ENCODE measurements around the gene FGF12.
"Not testable (repeated sequence)": the region's sequence is repeated elsewhere in the genome, so short reads cannot be mapped to it uniquely, and the experiment has no call there.

FGF12 gene

DNA sequence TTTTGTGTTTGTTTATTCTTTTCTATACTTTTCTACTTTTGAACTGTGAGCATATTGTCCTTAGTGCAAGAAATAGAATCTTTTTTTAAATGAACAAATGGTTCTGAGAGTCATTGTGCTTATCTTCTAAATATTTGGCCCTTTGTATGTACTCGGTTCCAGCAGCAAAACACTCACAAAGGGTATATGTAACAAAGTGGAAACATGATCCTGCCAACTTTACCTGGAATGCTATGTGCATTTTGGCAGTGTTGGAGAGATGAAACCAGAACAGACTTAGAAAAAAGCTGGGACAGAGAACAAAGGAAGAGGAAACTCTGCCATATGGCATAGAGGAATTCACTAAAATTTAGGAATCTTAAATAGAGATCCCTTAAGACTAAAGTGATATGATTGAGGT is 150.1 kb downstream of the FGF12 start:
- DNase-seq = no peak

DNA sequence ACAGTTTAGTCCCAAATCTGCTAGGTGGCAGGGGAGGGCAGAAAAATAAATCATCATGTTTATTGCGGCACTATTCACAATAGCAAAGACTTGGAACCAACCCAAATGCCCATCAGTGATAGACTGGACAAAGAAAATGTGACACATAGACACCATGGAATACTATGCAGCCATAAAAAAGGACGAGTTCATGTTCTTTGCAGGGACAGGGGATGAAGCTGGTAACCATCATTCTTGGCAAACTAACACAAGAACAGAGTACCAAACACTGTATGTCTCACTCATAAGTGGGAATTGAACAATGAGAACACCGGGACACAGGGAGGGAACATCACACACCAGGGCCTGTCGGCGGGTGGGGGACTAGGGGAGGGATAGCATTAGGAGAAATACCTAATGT is 150.6 kb downstream of the FGF12 start:
- not testable (repeated sequence) for DNase-seq

DNA sequence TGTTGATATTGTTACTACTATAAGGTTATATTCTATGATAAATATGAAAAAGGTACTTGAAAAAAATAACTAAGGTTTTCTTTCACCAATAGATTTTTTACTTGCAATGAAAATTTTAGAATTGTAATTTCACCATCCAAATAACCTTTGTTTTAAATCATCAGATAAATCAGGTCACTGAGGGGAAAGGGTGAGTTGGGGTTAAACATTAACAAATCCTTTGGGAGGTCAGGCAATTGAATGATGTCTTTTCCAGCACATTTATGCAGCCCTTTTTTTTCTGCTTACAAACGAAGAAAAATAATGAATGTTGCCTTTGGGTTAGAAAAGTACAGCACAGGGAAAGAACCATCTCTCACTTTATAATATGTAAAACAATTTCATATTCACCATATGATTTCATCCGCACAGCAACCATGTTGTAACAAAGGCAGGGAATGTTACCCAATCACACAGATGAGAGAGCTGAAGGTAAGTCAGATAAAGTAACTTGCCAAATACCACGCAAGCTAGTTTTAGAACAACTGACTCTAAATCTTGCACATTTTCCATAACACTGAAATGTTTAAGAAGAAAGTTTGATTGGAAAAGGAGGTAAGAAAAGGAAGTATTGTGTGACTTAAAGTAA is 151.3 kb downstream of the FGF12 start:
- no peak for DNase-seq

DNA sequence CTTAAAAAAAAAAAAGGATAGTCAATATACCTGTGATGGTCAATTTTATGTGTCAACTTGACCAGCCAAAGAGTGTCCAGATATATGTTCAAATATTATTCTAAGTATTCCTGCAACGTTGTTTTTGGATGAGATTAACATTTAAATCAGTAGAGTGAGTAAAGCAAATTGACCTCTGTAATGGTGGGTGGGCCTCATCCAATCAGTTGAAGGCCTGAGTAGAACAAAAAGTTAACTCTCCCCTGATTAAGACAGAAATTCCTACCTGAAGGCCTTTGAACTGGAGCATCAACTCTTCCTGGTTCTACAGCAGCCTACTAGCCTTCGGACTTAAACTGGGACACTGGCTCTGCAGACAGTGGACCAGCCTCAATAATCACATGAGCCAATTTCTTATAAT is 154.1 kb downstream of the FGF12 start:
- DNase-seq = no peak

DNA sequence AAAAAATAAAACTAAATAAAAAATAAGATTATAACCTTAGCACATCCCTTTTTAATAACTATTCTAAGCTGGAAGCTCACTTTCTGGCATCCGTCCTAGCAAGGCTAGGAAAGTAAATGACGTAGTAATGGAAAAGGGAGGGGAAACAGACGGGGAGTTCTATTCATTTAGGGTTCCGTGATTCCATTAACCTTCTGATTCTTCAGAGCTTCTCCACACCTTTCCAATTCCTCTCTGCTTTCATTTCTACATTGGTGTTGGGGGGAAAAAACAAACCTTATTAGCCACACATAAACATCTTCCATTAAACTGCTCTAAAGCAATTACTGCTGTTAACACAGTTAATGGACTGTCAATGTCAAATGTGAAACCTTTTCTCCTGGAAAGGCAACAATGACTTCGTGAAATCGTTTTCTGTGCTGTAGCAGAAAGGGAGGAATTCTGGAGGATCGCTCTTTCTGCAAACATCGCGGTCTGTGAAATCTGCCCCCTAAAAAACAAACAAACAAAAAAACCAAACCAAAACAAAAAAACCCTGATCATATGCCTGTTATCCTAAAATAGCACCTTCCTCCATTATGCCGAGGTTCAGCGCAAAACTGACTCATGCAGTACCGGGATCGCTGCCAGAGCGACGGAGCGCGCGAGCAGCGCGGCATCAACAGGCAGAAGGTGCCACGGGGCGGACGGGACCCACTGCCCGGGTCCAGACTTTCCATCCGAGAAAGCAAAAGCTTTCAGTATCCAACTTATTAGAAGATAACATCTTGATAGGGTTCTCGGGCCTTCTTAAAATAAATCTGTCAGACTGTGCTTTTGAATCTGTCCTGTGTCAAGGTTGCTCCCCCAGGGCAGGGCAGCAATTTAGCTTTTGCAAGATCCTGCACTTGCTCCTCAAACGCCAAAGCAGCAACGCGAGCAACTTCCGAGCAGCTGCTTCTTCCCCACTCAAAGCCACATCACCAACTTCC is 156.2 kb downstream of the FGF12 start:
- no peak for DNase-seq

DNA sequence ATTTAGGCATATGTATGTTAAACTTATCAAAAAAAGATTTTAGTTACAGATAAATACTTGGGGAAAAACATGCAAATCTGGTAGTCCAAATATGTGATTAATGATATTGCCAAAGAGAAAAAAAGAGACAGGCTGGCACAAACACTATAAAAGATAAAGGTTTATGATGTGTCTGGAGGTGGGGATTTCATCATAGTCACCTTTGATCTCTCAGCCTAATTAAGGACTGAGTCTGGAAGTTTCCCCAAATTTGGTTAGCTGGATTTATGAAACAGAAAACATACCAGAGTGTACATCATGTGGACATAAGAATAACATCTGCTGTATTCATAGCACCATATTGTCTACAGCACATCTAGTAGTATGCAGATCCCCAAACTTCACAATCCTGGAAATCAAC is 157.0 kb downstream of the FGF12 start:
- DNase-seq = no peak

DNA sequence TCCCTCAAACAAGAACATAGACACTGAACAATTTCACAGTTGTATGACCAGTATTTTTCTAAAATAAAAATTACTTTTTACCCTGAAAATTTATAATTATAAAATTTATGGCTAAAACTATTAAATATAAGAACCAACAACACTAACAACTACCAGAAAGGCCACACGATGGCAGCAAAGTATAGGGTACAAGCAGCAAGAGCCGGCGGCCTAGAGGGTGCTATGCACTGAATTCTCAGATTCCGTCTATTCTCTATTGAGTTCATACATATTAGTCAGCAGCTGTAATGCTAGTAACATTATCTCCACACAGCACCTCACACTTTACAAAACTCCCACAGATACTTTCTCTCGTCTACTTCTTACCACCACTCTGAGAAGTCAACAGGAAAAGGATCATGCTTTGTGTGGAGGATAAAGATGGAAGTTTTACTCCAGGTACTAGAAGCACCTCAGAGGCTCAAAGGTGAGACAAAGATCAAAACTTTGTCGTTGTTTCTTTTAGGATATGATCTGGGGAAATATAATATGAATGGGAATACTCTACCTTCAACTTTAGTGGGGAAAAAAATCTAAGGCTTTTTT is 160.5 kb downstream of the FGF12 start:
- peak; percentile 28 for DNase-seq

DNA sequence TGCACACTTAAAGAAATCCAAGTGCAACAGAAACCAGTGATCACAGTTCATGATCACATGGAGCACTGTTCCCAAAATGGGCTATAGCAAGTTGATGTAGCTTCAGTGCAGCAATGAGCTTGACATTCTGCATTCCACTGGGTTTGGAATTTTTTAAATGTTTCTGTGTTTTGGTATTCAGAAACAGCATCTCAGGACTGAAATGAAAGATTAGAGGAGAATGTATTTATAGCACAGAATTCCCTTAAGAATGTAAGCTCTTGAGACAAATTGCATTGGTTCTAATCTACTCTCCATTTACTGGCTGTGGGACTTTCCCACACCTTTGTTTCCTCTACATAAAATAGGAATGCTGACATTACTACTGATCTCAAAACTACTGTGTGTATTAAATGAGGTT is 162.7 kb downstream of the FGF12 start:
- DNase-seq = no peak

DNA sequence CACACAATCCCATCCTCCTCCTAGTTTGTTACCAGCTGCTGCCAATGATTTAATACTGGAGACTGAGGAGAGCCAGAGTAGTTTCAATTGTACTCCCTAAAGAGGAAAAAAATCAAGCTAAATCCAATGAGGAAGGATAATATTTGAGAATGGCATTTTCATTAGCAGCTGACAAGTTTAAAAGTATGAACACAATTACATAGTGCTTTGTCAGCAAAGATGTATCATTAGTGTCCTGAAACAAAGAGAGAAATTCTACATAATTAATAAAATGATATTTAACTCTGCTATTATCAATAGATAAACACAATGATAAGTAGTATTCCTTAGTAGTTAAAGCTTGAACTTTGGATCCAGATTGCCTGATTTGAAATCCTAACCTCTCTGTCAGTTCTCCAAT is 163.9 kb downstream of the FGF12 start:
- no peak for DNase-seq

DNA sequence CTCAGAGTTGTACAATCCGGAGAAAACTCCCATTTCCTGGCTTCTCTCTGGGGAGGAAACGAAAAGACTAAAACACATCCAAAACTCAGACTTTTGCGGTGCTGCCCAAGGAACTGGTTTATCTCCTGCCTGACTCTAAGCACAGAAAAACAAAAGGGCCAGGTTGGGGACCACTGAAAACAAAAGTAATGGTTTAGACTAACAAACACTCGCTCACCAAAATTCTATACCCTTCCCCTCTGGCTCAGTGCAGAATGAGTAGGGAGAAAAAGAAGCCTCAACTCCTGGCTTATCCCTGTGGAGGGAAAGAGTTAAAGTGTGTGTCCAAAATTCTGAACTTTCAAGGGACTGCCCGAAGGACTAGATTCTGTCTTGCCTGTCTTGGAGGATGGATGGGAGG is 173.6 kb downstream of the FGF12 start:
- no peak for DNase-seq

DNA sequence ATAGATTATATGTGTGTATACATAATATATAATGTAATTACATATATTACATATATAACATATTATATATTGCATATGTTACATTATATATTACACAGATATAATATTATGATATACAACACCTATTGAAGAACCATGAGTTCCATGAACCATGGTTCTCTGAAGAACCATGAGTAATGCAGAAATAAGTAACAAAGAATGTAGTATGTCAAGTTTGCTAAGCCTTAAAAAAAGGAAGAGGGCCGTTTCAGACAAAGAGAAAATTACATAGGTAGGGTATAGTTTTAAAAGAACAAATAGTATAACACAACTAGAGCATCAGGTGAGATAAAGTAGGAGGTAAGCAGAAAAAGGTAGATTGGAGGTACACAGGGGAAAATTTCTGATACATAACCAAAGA is 177.0 kb downstream of the FGF12 start:
- no peak for DNase-seq

DNA sequence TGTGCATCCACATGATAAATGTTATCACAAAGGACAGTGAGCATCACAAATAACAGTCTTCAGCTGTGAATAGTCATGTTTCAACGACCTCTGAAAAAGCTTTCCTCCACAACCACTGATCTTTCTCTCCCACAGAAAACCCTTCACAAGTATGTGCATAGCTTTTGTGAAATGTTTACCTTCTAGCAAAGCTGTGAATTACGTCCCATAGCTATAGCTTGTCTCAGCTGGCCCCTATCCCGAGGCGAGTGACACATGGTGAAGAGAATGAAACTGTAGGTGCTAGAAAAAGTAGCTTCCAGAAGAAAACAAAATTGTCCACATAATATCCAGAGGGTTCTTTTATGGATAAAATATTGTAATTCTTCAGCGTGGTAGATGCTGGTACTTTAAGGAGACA is 182.0 kb downstream of the FGF12 start:
- no peak for DNase-seq

DNA sequence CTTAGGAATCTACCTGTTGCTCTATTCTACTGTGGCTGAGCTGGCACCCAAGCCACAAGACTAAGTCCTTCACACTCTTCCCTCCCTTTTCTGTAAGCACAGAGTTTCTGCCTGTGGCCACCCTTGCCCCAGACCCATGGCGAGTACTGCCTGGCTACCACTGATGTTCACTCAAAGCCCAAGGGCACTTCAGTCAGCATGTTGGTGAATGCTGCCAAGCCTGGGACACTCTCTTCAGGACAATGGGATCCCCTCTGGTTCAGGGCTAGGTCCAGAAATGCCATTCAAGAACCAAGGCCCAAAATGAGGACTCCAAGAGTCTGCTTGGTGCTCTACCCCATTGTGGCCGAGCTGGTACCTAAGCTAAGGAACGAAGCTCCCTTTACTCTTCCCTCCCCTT is 184.2 kb downstream of the FGF12 start:
- DNase-seq = no peak

DNA sequence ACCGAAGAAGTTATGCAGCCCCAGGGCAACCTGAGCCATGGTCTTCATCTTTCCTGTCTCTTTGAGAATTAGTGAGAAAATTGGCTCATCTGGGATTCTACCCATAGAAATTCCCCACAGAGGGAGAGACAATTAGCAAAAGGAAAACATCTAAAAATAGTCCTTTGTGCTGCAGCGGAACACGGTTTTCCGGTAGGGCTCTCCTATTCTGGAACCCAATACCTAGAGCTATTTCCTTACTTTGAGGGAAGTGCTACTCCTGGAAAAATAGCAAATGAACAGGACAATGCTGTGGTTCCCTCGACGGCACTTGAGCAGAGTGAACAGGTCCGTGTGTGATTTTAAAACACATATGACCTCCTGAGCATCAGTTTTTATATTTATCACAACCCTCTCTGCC is 210.5 kb downstream of the FGF12 start:
- no peak for DNase-seq

DNA sequence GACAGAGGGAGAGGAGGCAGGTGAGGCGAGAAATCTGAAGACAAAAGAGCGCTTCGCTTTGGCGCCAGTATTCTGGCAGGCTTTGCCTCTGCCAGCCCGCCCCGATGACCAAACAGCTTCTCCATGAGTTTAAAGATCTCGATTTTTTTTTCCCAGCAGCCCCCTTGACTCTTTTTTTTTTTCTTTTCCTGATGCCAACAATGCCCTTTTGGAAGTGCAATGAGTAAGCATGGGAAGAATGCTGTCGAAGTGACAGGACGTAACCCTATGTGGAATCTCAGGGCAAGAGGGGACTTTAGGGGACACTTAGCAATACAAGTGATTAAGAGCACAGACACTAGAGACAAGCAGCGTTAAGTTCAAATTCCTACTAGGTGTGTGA is 211.7 kb downstream of the FGF12 start:
- no peak for DNase-seq

DNA sequence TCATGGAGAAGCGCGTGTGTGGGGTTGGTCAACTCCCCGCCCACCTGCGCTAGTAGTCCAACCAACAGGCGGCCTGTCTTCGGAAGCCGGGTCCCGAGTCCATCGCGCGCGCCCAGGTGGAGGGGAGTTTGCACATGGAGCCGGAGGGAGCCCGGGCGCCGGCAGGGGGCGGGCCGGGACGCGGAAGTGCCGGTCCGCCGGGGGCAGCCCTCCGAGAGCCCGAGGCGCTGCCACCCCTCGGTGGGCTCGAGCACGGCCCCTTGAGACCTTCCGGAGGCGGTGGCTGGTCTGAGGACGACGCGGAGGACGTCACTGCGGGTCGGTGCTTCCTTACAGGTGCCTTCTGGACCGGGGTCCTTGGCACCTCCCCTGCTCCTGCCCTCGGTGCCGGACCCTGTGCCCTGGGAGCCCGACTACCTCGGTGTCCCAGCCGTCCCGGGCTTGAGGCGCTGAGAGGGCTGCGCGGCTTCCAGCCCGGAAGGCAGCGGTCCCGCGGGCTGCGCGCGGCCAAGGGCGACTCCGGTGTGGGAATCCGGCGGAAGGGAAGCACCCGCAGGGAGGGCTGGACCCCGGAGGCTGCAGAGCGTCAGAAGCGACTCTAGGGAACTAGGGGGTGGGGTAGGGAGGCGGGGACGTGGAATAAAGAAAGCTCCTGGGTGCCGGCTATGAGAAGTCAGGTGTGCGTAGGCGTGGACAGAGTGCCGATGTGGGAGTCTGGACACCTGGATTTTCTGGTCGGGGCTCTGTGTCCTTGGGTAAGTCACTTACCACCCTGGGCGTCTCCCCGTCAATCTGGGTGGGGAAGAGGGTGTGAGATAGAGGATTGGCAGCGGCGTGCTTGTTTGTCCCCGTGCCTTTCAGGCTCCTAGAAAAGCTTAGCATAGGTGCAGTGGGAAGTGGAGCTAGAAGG is 212.3 kb downstream of the FGF12 start:
- DNase-seq = peak; percentile 56

DNA sequence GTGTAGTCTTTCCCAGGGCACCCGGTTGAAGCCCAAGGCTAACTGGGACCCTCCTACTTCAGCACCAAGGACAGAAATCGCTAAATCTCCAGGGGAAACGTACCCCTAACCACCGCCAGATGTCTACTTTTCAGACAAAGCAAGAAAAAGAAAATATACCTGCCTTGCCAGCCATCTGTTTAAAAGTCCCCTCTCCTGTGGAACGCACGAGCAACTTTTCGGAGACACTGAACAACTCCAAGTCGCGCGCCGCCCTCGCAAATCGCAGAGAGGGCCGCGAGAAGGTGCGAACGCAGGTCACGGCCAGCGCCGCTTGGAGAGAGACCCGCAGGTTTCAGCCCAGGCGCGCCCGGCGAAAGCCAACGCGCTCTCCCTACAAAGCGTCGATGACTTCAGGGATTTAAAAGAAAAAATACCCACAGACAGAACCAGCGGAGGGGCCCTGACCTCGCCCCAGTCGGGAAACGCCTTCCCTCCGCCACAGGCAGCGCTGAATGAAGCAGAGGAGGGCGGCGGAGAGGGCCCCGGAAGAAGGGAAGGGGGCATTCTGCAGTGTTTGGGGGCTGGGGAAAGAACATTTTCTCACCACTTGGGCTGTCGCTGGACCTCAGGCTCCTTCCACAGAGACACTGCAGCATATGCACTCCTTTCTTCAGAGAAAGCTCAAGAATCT is 213.1 kb downstream of the FGF12 start:
- DNase-seq = no peak

DNA sequence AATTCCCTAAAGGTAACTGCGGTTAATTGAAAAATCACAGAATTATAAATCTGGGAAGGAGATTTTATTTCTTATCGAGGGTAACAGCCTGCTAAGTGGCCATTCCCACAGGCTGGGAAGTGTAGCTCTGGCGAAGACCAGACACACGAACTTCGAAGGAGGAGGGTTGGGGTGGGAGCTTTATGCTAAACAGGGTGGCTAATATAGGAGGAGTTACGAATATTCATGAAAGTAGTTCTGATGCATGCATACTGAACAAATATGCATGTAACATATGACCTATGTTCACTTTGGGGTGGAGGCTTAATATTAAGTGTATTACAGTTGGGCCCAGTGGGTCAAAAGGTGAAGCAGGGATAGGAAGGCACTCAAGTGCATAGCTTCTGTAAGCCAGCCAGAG is 221.6 kb downstream of the FGF12 start:
- DNase-seq = no peak

DNA sequence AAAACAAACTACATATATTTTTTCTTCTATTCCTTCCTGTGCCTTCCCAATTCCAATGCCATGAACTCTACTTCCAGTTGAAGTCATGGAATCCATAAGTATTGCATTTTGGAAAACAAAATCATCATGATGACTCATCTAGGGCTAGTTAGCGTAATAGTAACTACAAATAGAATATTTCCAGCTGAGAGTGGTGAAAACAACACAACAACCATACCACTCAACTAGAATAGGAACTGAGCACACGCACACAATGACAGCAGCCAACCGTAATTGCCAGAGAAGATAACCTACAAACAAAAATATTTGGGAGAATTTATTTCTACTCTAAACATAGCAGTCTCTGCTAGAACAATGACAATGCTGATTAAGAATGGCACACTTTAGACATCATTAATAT is 225.9 kb downstream of the FGF12 start:
- DNase-seq = no peak

DNA sequence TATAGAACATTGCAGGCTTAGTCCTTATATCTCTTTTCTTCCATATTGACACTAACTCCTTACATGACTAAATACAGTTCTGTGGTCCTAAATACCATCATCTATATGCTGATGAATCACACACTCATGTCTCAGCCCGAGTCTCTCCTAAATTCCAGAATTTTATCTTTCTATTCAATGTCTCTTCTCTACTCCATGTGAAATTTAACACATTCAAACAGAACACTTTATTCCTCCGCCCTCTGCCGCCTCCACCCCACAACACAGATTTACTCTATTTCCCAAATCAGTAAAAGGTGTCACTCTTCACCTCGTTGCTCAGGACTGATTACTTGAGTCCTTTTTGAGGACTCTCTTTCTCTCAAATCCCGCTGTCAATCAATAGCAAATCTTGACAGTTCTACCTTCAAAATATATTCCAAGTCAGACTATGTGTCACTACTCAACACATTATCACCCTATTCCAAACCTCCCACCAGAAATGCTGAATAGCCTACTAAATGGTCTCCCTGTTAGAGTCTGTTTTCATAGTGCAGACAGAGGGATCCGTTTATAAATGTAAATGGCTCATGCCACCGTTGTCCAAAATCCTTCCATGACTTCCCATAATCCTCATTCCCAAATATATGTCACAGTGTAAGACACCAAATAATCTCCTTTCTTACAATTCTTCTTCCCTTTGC is 230.3 kb downstream of the FGF12 start:
- DNase-seq = no peak

DNA sequence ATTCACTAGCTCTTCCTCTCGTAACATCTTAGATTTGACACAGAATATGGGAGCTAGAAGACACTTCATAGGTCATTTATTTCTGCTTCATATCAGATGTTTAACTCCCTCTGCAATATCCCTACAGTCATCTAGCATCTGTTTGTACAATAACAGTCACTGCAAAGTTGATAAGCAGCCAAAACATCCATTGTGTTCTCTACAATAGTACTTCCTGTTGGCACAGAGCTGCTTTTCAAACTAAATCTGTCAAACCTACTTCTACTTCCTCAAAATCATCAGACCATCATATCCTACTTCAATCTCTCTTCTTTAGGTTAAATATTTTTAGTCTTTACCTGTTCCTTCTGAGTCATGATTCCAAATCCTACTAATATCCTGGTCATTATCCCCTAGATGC is 233.2 kb downstream of the FGF12 start:
- DNase-seq = no peak

DNA sequence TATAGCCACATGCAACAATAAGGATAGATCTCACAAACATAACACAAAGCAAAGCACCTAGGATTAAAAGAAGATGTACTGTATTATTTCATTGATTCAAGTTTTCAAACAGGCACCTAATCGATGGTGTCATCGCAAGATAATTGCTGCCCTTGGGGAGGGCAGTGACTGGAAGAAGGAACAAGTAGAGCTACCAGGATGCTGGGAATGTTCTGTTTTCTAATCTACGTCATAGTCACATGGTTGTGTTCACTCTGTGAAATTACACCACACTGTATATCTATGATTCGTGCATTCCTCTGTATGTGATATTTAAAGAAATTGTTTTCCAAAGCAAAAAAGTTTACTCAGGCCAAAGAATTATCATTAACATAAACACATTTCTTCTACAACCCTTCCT is 236.6 kb downstream of the FGF12 start:
- DNase-seq = no peak

Measured in NCI-H524 treated with DMSO at 0.1 percent for 48 hours (cell line).